ENCODE results near the gene CD109. TPM values are rescaled to one million over a fixed set of nuclear protein-coding genes. Genes with fewer than 3 reads are reported as not detected.

CD109 gene
- total and polyA plus RNA-seq, 2 of the 8 experiments (the other 6 are each of a cell fraction or from before 2014, with no cell fraction given) = 1.4 to 5.3 TPM

DNA sequence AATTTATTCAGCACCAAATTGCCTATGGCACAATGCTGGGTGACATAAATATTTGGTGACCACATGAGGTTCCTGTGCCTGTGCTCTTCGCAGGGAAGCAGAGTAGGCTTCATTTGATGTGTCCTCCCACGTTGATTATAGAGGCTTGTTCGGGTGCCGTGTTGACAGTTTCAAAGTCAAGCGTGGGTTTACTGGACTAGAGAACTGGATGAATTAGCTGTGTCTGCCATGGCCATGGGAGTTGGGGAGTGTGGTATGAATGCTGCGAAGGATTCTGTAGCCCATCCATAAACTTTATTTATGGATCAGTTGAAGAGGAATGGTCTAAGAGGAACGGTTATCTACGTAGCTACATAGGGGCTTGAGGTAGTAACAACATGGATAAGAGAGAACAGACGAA, 11.0 kb downstream of the CD109 start (continued):
- TF ChIP-seq BCL11A (IDR thresholded peaks at IDR 0.05; ENCODE audit: low read depth in 2 of 2, low read length in 2 of 2) = no peak
- TF ChIP-seq TEAD4 (IDR thresholded peaks at IDR 0.05; ENCODE audit: low read depth, low read length) = no peak
- TF ChIP-seq, protein P1, sequence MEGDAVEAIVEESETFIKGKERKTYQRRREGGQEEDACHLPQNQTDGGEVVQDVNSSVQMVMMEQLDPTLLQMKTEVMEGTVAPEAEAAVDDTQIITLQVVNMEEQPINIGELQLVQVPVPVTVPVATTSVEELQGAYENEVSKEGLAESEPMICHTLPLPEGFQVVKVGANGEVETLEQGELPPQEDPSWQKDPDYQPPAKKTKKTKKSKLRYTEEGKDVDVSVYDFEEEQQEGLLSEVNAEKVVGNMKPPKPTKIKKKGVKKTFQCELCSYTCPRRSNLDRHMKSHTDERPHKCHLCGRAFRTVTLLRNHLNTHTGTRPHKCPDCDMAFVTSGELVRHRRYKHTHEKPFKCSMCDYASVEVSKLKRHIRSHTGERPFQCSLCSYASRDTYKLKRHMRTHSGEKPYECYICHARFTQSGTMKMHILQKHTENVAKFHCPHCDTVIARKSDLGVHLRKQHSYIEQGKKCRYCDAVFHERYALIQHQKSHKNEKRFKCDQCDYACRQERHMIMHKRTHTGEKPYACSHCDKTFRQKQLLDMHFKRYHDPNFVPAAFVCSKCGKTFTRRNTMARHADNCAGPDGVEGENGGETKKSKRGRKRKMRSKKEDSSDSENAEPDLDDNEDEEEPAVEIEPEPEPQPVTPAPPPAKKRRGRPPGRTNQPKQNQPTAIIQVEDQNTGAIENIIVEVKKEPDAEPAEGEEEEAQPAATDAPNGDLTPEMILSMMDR (IDR thresholded peaks at IDR 0.05; ENCODE audit: control extremely low read depth in 1 of 3, insufficient read depth in 1 of 3, low read depth in 1 of 3, low read length in 3 of 3) = no peak
- TF ChIP-seq SIX5 (IDR thresholded peaks at IDR 0.05; ENCODE audit: low read depth, low read length) = no peak
- TF ChIP-seq SP4 (IDR thresholded peaks at IDR 0.05; ENCODE audit: low read length) = no peak
- TF ChIP-seq PHF8 (conservative IDR thresholded peaks at IDR 0.05; ENCODE audit: low read depth, low read length) = no peak

All from H1 (cell line).